HG03342 (cell line): ENCODE data around the gene MADD.

Experiments used
- ATAC-seq: cut with Tn5 transposase; IDR thresholded peaks from one replicate; pipeline ENCODE4 v1.9.1; 2021; ENCODE audit warnings: mild to moderate bottlenecking, moderate library complexity; ENCODE audit not compliant: unreplicated experiment

Gene MADD

DNA sequence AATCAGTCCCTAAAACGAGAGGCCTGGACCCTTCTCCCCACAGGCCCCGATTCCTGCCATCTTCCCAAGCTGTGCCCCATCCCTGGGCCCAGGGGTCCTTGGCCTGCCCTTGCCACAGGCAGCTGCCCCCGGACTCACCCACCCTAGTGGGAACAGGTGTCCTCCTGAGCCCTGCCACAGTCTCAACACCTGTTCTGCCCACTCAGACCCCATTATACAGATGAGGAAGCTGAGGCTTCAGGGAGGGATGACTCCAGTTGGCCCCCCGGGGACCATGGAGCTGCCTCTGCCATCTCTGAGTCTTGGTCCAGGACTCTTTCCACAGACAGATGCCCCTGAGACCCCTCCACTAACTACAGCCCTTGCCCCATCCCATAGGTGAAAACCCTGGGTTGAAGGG lies 66.7 kb downstream of the MADD start:
- no peak for ATAC-seq

DNA sequence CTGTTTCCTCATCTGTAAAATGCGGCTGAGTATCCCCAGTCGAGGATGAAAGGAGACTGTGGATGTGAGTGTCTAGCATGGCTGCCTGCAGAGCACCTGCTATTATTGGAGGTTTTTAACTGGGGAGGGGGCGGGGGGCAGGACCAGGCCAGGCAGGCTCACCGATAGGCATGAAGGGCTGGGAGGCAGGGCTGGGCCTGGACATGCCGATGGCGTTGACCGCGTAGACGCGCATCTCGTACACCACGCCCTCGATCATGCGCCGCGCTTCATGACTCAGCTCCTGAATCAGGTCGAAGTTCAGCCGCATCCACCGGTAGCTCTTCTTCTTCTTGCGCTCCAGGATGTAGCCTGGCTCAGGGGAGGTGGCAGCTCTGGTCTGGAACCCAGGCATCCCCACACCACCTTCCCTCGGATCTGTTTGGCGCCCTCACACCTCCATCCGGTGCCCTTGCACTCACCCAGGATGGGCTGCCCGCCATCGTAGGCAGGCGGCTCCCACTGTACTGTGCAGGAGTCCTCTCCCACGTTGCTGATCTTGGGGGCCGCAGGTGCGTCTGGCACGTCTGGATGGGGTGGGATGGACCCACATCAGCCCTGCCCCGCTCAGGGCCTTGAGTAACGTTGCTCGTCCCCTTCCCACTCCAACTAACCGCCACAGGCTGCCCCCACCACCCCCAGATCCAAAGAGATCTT lies 67.4 kb downstream of the MADD start:
- ATAC-seq: no peak

DNA sequence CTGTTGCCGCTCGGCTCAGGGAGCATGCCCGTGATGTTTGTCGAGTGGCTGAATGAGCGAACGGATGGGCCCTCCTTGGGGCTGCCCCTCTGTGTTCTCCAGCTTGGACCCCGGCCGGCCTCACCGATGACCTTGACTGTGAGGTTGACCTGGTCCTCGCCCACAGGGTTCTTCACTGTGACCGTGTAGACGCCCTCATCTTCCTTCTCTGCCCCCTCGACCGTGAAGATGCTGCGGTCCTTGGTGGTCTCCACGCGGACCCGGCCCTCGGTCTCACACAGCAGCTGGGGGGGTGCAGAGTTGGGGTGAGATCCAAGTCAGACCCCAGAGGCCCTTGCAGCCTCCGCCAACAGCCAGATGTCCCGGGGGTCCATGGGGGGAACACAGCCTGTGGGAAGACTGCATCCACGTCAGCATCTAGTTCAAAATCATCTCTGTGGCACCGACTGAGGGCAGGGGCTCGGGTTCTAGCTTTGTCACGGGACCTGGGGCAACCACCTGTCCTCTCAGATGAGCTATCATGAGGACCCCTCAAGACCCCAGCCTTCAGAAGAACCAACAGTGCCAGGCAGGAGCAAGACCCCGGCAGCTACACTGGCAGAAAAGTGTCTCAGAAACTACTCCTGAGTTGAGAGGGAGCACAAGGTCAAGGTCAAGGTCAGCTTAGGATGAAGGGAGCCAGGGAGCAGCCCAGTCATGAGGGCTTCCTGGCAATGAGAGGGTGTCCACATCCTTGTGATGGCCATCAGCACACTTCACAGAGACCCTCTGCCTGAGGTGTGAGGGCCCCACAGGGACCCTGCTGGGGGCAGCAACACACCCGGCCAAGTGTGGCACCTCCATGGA lies 68.7 kb downstream of the MADD start:
- no peak for ATAC-seq

DNA sequence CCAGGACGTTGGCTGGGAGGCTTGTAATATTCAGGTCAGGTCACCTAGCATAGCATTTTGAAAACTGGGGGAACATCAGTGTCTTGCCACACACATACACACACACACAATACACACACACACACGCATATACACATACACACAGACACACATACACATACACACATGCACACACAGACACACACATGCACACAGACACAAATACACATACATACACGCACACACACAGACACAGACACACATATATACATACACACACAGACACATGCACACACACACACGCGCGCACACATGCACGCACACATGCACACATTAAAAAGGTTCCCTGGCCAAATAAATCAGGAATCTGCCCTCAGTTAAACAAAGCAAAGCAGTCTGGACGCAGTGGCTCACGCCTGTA lies 70.1 kb downstream of the MADD start:
- ATAC-seq: no peak

GRCh38 chr11:47340980-47341775 lies 71.2 kb downstream of the MADD start:
- ATAC-seq: no peak

DNA sequence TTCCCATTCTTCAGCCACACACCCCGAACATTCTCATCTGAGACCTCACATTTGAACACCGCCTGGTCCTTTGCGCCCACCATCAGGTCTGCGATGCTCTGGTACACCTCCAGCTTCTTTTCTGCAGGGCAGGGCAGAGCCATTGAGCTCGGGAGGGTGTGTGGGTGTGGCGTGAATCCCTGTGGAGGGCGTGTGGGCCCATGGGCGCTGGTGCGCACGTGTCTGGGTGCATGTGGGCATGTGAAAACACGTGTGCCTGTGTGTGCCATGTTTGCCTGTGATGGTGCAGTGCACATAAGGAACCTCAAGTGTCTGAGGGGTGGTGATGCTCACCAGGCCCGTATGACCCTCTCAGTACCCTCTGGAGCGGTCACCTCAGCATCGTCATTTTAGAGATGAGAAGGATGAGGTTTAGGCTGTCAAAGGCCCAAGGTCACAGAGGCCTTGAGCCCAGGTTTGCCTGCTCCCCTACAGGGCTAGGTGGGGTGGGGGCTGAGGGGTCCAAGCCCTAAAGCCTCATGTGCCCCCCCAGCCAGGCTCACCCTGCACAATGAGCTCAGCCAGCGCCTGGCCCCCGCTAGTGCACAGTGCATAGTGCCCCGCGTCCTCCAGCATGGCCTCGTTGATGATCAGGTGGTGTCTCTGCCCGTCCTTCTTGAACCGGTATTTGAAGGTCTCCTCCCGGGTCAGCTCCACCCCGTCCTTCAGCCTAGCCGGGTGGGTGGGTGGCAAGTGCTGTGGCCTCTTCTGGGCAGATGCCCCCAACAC lies 72.3 kb downstream of the MADD start:
- ATAC-seq: no peak

- ATAC-seq: no peak
Observed at GRCh38 chr11:47342854-47343253, 72.9 kb downstream of the MADD start.

- no peak for ATAC-seq
Observed at GRCh38 chr11:47345890-47346563, 76.1 kb downstream of the MADD start.

GRCh38 chr11:47347137-47347536 lies 77.2 kb downstream of the MADD start:
- no peak for ATAC-seq

- ATAC-seq: no peak
Observed at GRCh38 chr11:47348131-47348802, 78.3 kb downstream of the MADD start.

DNA sequence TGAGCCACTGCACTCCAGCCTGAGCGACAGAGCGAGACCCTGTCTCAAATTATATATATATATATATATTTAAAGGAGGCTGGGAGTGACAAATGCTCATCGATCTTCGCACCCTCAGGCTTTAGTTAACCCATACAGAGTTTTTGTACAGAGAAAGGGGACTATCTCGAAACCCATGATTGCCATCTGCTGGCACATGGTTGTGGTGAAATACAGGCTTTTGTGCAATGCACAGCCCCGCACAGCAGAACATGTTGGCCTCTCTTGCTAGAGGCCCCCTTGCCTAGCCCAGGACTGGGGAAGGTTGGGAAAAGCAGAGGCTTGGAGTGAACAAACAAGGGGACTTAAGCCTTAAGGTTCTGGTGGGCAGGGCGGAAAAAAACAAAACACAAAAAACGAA lies 78.9 kb downstream of the MADD start:
- no peak for ATAC-seq

GRCh38 chr11:47349521-47350095 lies 79.7 kb downstream of the MADD start:
- no peak for ATAC-seq

DNA sequence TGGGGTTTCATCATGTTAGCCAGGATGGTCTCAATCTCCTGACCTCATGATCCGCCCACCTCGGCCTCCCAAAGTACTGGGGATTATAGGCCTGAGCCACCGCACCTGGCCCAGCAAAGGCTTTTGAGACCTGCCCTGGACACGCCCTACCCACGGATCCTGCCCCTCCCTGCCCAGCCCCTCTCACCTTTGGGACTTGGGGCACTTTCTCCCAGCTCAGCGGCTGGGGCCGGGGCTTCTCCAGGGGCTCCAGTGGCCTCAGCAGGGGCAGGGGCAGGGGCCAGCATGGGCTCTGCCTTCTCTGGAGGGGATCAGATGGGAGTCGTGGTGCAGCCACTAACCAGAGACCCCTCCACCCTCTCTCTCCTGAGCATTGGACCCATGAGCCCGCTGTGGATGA lies 80.4 kb downstream of the MADD start:
- ATAC-seq: no peak

- no peak for ATAC-seq
Observed at GRCh38 chr11:47351156-47352126, 81.5 kb downstream of the MADD start.

DNA sequence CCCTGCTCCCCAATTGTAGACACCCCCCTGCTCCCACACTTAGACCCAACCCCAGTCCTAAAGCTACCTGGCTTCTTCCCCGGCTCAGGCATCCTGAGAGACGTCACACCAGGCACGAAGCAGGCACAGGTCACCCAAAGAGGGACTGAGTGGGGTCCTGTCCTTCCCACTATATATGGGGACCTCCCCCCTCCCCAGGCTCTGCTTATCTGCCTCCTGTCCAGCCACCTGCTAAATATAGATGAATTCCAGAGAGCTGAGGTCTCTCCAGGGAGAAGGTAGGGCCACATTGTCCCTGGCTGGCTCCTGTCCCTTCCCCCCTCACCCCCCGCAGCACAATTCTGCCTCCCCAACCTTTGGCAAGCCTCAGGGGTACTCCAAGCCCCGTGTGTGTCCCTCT lies 82.6 kb downstream of the MADD start, which contains the start of gene MYBPC3:
Gene MYBPC3 (minus strand): TSS at position 147 of the 400 bp plus-strand sequence. CDS start 55 bp downstream, at position 92.
- no peak for ATAC-seq

- no peak for ATAC-seq
Observed at GRCh38 chr11:47353978-47354774, 84.2 kb downstream of the MADD start.

- ATAC-seq: no peak
Observed at GRCh38 chr11:47354913-47355282, 85.0 kb downstream of the MADD start.
